ENCODE data around the gene CLCA2. TPM values are rescaled to one million over a fixed set of nuclear protein-coding genes. Genes with fewer than 3 reads are reported as not detected.

Gene CLCA2
- total RNA-seq (2014; rRNA removed; shearing (Covaris generic)), result 0.08 TPM in 1 of 2 replicates, not detected in the other
- 0.06 TPM in 1 of 2 replicates, not detected in the other for polyA plus RNA-seq (2015; cell fraction: cytosol; rRNA removed)
- not detected in 2 replicates for polyA plus RNA-seq (2015; cell fraction: nucleus; rRNA removed)

DNA sequence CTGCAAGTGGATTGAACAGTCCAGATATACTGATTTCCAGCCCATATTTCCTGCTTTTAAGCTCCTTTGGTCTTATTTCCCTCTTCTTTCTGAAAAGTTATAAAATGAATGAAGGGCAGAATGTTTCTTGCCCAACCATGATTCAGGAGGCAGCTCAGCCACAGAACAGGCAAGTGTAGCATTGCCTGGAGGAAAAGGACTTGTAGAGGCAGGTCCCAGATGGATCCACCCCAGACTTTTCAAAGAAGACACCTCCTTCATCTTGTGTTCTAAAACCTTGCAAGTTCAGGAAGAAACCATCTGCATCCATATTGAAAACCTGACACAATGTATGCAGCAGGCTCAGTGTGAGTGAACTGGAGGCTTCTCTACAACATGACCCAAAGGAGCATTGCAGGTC is at the start of gene CLCA2:
CLCA2 (plus strand) TSS at position 299 of the 400 bp plus-strand sequence; CDS start at position 376, 77 bp downstream.
- DNase-seq (ENCODE audit: low read depth, low spot score), result no peak
- in situ Hi-C loops (cut with HindIII; ENCODE audit: low pct_unique_long_range_greater_than_20kb, low sequenced_read_pairs), result no loop called here

DNA sequence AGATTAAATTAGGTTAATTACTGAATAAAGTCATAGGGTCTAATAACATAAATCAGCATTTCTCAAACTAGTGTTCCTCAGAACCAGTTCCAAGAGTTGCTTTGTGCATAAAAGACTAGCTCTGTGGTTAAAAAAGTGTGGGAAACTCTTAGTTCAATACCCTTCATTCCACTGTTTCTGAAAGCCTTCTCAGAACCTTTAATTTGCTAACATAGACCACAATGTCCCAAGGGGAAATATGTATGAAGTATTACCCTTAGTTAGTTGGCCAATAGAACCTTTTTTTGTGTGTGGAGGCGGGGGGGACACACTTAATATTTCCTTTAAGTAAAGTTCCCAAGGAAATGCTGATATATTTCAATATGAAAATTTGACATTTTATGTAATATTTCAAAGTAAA is 48.3 kb upstream of the CLCA2 start:
- peak; percentile 73 for DNase-seq (ENCODE audit: low read depth, low spot score)
- in situ Hi-C loops (cut with HindIII; ENCODE audit: low pct_unique_long_range_greater_than_20kb, low sequenced_read_pairs), result no loop called here

- in situ Hi-C loops (cut with HindIII; ENCODE audit: low pct_unique_long_range_greater_than_20kb, low sequenced_read_pairs), result no loop called here
- DNase-seq (ENCODE audit: low read depth, low spot score), result no peak
Measured at GRCh38 chr1:86377341-86377740, 46.6 kb upstream of the CLCA2 start.

- in situ Hi-C loops (cut with HindIII; ENCODE audit: low pct_unique_long_range_greater_than_20kb, low sequenced_read_pairs), result no loop called here
- no peak for DNase-seq (ENCODE audit: low read depth, low spot score)
Measured at GRCh38 chr1:86378813-86379212, 45.2 kb upstream of the CLCA2 start.

- in situ Hi-C loops (cut with HindIII; ENCODE audit: low pct_unique_long_range_greater_than_20kb, low sequenced_read_pairs), result no loop called here
Measured at GRCh38 chr1:86380257-86380861, 43.6 kb upstream of the CLCA2 start.

DNA sequence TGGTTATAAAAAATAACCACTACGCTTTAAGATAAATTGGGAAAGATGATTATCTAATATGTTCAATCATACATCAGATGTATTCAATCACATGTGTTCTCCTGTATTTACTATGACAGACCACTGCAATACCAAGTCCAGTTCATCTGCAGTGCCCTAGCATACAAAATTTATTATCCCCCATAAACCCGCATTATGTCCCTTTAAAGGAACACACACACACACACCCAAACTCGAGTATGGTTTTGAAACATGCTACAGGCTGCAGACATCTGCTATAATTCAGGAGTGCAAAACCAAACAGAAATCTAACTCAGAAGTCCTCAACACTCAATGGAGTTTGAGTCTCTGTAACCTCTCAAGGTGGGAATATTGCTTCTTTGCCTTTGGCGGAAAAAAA is 42.7 kb upstream of the CLCA2 start:
- DNase-seq (ENCODE audit: low read depth, low spot score), result no peak
- in situ Hi-C loops (cut with HindIII; ENCODE audit: low pct_unique_long_range_greater_than_20kb, low sequenced_read_pairs), result no loop called here

More at GRCh38 chr1:86380257-86380861, 43.6 kb upstream of the CLCA2 start:
- DNase-seq (ENCODE audit: low read depth, low spot score), result peak; percentile 67

DNA sequence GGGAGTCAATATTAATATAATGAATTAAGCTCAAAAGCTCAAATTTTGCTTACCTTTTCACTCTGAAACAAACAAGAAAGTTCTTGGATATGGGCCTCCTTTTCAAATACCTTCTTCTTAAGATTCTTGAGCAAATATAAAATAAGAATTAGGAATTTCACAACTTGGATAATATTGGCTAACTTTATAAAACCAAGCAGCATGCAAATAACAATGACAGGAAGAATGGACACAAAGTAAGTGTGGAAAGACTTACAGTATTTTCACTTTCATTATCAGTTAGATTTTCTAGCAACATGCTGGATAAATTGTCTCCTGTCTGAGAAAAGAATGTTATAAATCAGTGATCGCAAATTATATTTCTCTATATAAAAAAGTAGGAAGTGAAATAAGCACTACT is 41.1 kb upstream of the CLCA2 start:
- in situ Hi-C loops (cut with HindIII; ENCODE audit: low pct_unique_long_range_greater_than_20kb, low sequenced_read_pairs), result no loop called here
- DNase-seq (ENCODE audit: low read depth, low spot score), result no peak

DNA sequence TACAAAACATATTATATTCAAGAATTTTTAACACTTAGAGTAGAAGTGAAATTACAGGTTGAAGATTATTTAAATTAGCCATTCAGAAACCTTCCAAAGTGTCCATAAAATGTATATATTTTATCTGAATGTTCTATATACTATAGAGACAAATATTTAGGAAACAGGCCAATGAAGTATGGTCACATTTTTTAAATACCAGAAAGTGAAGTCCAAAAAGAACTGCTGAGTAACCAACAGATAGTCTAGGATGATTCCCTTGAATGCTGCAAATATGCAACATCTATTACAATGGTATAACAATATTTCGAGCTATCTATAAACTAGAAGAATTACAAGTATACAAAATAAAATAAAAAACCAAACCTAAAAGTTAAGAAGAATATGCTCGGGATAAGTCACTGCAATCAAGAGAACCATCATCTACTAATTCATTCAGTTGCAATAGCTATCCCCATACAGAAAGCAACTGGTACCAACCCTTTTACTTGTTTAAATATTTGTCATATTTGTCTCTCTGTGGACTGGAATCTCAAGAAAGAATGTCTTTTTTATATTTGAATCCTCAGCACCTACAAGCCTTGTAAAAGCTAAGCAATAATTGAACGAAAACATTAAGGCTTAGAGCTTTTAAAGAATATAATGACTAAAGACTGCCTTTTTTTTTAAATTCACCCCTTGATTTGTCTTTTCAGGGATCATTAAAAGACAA is 35.9 kb upstream of the CLCA2 start:
- in situ Hi-C loops (cut with HindIII; ENCODE audit: low pct_unique_long_range_greater_than_20kb, low sequenced_read_pairs), result no loop called here

GRCh38 chr1:86388777-86389176 is 35.2 kb upstream of the CLCA2 start:
- in situ Hi-C loops (cut with HindIII; ENCODE audit: low pct_unique_long_range_greater_than_20kb, low sequenced_read_pairs), result no loop called here
- DNase-seq (ENCODE audit: low read depth, low spot score), result no peak

More for the DNA sequence above, 35.9 kb upstream of the CLCA2 start:
- no peak for DNase-seq (ENCODE audit: low read depth, low spot score)

DNA sequence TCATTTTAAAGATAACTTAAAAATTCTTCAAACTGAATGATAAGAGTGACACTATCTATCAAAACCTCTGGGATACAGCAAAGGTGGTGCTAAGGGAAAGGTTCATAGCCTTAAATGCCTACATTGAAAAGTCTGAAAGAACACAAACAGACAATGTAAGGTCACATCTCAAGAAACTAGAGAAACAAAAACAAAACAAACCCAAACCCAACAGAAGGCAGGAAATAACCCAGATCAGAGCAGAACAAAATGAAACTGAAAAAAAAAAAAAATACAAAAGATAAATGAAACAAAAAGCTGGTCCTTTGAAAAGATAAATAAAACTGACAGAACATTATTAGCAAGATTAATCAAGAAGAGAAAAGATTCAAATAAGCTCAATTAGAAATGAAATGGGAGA is 34.7 kb upstream of the CLCA2 start:
- DNase-seq (ENCODE audit: low read depth, low spot score), result no peak

DNA sequence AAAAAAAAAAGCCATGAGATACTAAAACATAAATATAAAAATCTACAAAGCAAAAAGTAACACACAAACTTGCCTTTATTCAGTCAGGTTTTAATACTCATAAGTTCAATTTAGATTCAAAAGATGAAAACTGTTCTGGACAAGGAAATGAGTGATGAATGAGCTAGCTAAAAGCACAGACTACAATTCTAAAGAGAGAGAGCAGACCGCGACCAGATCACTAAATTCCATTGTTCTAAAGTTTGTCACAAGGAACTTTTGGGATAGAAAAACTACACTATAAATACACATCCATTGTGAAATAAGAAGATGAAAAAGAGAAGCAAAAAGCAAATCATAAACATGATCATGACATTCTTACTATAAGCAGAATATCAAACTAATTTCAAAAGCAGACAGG is 29.6 kb upstream of the CLCA2 start:
- DNase-seq (ENCODE audit: low read depth, low spot score), result no peak
- in situ Hi-C loops (cut with HindIII; ENCODE audit: low pct_unique_long_range_greater_than_20kb, low sequenced_read_pairs), result no loop called here

More for the DNA sequence above, 34.7 kb upstream of the CLCA2 start:
- in situ Hi-C loops (cut with HindIII; ENCODE audit: low pct_unique_long_range_greater_than_20kb, low sequenced_read_pairs), result no loop called here

- in situ Hi-C loops (cut with HindIII; ENCODE audit: low pct_unique_long_range_greater_than_20kb, low sequenced_read_pairs), result no loop called here
- peak; percentile 85 for DNase-seq (ENCODE audit: low read depth, low spot score)
Measured at GRCh38 chr1:86395751-86396497, 28.0 kb upstream of the CLCA2 start, which contains the start of gene ODF2L. TSS of gene ODF2L (minus strand) at chr1:86396323. CDS start at chr1:86387027, 9,296 bp downstream.

DNA sequence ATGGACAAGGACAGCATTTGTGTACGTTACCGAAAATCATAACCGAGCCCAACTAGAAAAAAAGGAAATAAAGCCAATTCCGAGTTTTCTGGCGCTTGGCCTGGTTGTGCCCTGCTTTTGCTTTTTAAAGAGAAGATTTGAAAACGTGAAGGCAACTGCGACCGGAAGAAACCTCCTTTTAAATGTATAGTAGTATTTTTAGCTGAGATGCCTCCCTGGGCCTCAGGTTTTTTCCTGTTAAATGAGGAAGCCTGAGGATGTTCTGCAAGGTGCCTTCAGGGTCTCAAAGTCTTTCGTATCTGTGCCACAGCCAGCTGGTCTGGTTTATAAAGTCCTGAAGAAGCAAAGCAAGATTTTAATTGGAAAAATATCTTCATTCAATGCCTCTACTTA is 27.5 kb upstream of the CLCA2 start:
- in situ Hi-C loops (cut with HindIII; ENCODE audit: low pct_unique_long_range_greater_than_20kb, low sequenced_read_pairs), result no loop called here
- DNase-seq (ENCODE audit: low read depth, low spot score), result no peak

DNA sequence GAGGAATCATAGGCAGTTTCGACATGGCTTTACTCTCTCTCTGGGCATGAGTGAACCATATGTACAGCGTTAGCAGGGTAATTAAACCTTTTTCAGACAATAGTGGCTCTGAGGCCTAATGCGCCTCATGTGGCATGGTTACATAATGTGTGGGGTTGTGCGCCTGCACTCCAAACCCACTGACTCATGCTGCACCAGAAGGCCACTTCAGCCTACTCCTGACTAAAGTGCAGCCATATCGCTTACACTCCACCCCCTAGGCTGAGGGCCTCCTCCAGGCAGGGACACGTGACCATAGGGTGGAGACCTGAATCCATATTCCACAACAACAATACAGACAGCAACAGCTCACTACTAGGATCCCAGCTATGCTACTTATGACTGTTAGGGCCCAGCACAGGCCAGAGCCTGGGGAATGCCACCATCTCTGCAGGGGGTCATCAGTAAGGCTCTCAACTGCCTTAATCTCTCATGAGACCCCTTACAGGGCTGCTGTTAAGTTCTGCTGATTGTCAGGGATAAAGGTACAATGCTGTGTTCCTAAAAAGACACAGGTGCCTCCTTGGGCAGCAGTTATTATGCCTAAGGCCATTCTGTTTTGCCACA is 14.5 kb upstream of the CLCA2 start:
- peak; percentile 21 for DNase-seq (ENCODE audit: low read depth, low spot score)
- in situ Hi-C loops (cut with HindIII; ENCODE audit: low pct_unique_long_range_greater_than_20kb, low sequenced_read_pairs), result no loop called here

DNA sequence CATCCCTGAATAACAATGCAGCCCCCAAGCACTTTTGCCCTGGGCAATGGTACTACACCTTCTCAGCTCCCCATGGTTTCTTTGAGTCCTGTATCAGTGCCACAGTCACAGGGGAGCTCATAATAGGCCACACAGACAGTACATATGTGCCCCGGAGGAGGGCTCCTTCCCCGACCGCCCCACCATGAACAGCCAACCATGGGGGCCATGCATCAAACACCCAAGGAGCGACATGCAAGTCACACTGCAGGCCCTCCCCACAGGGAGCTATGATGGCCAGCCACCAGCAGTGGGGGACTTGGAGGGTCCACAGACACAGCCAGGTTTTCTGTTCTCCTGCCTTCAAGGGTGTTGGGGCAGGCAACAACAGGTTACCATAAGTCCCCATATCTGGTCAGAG is 13.1 kb upstream of the CLCA2 start:
- in situ Hi-C loops (cut with HindIII; ENCODE audit: low pct_unique_long_range_greater_than_20kb, low sequenced_read_pairs), result no loop called here
- DNase-seq (ENCODE audit: low read depth, low spot score), result no peak

GRCh38 chr1:86416343-86416742 is 7.6 kb upstream of the CLCA2 start:
- DNase-seq (ENCODE audit: low read depth, low spot score), result no peak
- in situ Hi-C loops (cut with HindIII; ENCODE audit: low pct_unique_long_range_greater_than_20kb, low sequenced_read_pairs), result no loop called here

- in situ Hi-C loops (cut with HindIII; ENCODE audit: low pct_unique_long_range_greater_than_20kb, low sequenced_read_pairs), result no loop called here
- DNase-seq (ENCODE audit: low read depth, low spot score), result peak; percentile 56
Measured at GRCh38 chr1:86419277-86419903, 4.6 kb upstream of the CLCA2 start.

Measured in SK-MEL-5 (cell line).